Fibroblast of lung (primary cell): Measurements from ENCODE around the gene C16orf87.

Experiments used
- CTCF ChIP-seq, 2 donors: IDR thresholded peaks in 1 of 2; conservative IDR thresholded peaks in 1 of 2; 1 replicate in 1 of 2; 2 replicates in 1 of 2; pipeline ENCODE4 v1.5.1; 2011 to 2012; ENCODE audit warnings: low read length in 2 of 2, control low read depth in 1 of 2, inconsistent platforms in 1 of 2, low read depth in 1 of 2, mild to moderate bottlenecking in 1 of 2
- EZH2 ChIP-seq: IDR thresholded peaks from 2 replicates; pipeline ENCODE4 v1.5.1; 2012; ENCODE audit warnings: low read length, control low read depth, mild to moderate bottlenecking; ENCODE audit errors: missing control alignments

DNA sequence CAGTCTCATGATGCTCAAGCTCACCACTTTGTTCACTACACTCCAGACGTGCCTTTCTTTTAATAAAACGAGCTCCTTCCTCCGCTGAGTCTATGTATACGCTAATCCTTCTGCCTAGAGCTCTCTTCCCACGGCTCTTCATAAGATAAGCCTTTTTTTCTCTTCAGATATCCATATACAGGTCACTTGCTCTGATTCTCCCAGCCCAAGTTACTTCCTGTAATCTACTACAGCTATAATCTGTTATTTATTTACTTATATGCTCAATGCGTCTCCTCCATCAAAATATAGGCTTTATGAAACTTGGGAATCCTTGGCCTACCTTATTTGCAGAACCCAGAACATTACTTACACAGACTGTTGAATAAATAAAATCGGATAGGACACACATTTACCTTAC lies 17.4 kb downstream of the C16orf87 start:
- TF ChIP-seq EZH2 (no peak), CTCF (conservative IDR thresholded peaks at IDR 0.05 in 1 of 2, IDR thresholded peaks at IDR 0.05 in 1 of 2; ENCODE audit: low read depth in 1 of 2, low read length in 2 of 2) (no peak)
